Activated CD8-positive, alpha-beta memory T cell treated with anti-CD3 and anti-CD28 coated beads for 1 hour (primary cell): ENCODE results near the gene TTYH1.
A peak's percentile ranks its signal among the peaks of the same experiment; 100 is the strongest.

Source experiments
- DNase-seq, 2 donors: peaks; one replicate each; pipeline ENCODE4 v3.0.0-alpha.2; 2020; ENCODE audit warnings: low read depth in 1 of 2; ENCODE audit errors: extremely low read depth in 1 of 2

Gene TTYH1

GRCh38 chr19:54421521-54421920, 6.3 kb downstream of the TTYH1 start:
- DNase-seq, result no peak

- DNase-seq, result no peak
Observed at GRCh38 chr19:54422136-54422535, 6.9 kb downstream of the TTYH1 start.

GRCh38 chr19:54424201-54424600, 8.9 kb downstream of the TTYH1 start:
- no peak for DNase-seq

- DNase-seq, result no peak
Observed at GRCh38 chr19:54424660-54425381, 9.6 kb downstream of the TTYH1 start.

GRCh38 chr19:54425382-54425723, 10.1 kb downstream of the TTYH1 start:
- DNase-seq, result no peak

GRCh38 chr19:54426291-54426931, 11.1 kb downstream of the TTYH1 start:
- no peak for DNase-seq

GRCh38 chr19:54427586-54427985, 12.3 kb downstream of the TTYH1 start:
- no peak for DNase-seq

- DNase-seq, result no peak
Observed at GRCh38 chr19:54428323-54429175, 13.3 kb downstream of the TTYH1 start.

GRCh38 chr19:54429176-54429495, 13.9 kb downstream of the TTYH1 start:
- DNase-seq, result no peak

GRCh38 chr19:54429545-54430227, 14.4 kb downstream of the TTYH1 start:
- no peak for DNase-seq

GRCh38 chr19:54430306-54431254, 15.3 kb downstream of the TTYH1 start:
- peak in 1 of 2 donors; percentile 17 for DNase-seq

- DNase-seq, result no peak
Observed at GRCh38 chr19:54431255-54431838, 16.1 kb downstream of the TTYH1 start.

GRCh38 chr19:54432144-54432738, 17.0 kb downstream of the TTYH1 start:
- DNase-seq, result no peak

- DNase-seq, result no peak
Observed at GRCh38 chr19:54433697-54434096, 18.4 kb downstream of the TTYH1 start.

GRCh38 chr19:54434112-54434872, 19.0 kb downstream of the TTYH1 start:
- no peak for DNase-seq

- no peak for DNase-seq
Observed at GRCh38 chr19:54434873-54435214, 19.6 kb downstream of the TTYH1 start.

GRCh38 chr19:54435551-54436016, 20.3 kb downstream of the TTYH1 start:
- no peak for DNase-seq

GRCh38 chr19:54436031-54436523, 20.8 kb downstream of the TTYH1 start:
- no peak for DNase-seq
